ENCODE data around the gene TMPRSS6.

TMPRSS6 gene

GRCh38 chr22:37018815-37019308 is 90.7 kb downstream of the TMPRSS6 start:
- DNase-seq (ENCODE audit: low read depth): peak; percentile 39
- H3K4me3 ChIP-seq (ENCODE audit: low read length): peak overlapping the region; percentile 73
- TF ChIP-seq CTCF (conservative IDR thresholded peaks at IDR 0.05; ENCODE audit: low read length): no peak

DNA sequence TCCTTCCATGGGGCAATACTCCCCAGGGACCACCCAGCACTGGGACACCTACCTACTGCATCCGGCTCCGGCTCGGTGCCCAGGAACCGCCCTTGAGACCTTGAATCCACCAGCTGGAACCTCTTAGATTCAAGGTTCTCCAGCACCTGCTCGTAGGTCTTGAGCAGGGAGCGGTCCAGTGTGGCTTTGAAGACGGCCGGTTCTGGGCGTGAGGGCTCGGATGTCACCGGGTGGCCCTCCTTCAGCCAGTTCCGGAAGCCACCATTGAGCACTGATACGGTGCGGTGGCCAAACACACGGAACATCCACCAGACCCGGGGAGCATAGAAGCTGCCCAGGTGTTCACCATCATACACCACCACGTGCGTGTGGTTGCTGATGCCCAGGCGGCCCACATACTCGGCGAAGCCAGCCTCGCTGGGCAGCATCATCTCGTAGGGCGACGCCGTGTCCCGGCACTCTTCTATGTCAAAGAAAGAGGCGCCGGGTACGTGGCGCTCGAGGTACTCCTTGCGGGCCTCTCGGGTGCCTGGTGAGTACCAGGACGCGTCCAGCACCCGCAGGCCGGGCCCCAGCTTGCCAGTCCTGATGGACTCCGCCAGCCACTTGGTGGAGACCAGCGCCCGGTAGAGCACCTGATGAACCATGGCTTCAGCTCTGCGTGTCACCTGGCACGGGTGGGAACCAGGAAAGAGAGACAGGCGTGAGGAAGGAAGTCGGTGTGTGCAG is 91.3 kb downstream of the TMPRSS6 start:
- no peak for TF ChIP-seq CTCF (conservative IDR thresholded peaks at IDR 0.05; ENCODE audit: low read length)

DNA sequence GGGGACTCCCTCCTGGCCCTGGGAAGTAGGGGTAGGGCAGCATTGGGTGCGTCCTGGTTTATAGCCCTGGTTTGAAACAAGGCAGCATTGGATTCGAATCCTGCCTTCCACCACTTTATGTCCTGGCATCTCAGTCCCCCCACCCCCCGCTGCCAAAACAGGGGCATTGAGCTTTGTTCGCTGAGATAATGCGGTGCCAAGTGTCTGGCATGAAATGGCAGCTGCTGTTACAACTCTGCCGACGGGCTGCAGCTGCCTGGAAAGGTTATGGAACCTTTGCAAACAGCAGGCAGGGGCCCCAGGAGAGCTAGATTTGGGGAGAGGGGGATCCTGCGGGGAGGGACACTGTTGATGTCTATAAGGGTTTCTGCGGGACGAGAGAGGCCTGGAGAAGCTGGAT is 92.2 kb downstream of the TMPRSS6 start:
- no peak overlapping the region for H3K4me3 ChIP-seq (ENCODE audit: low read length)
- TF ChIP-seq CTCF (conservative IDR thresholded peaks at IDR 0.05; ENCODE audit: low read length): no peak
- DNase-seq (ENCODE audit: low read depth): no peak

More for the DNA sequence above, 91.3 kb downstream of the TMPRSS6 start:
- DNase-seq (ENCODE audit: low read depth): no peak
- peak overlapping the region; percentile 73 for H3K4me3 ChIP-seq (ENCODE audit: low read length)

- no peak for DNase-seq (ENCODE audit: low read depth)
- no peak for TF ChIP-seq CTCF (conservative IDR thresholded peaks at IDR 0.05; ENCODE audit: low read length)
- H3K4me3 ChIP-seq (ENCODE audit: low read length): no peak overlapping the region
These were observed 93.2 kb downstream of the TMPRSS6 start for GRCh38 chr22:37016134-37016910.

DNA sequence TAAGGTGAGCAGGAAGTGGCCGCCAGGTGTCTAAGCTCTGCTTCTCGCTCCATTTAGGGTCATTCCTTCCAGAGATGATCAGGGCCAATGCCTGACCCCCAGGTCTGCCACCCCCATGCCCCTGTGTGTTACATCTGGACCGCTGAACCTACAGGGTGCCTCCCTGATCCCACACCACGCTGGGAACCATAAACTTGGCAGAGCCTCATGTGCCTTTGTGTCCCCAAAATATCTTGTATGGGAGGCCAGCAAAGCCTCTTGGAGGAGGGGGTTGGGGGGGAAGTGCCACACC is 94.0 kb downstream of the TMPRSS6 start:
- H3K4me3 ChIP-seq (ENCODE audit: low read length): no peak overlapping the region
- DNase-seq (ENCODE audit: low read depth): no peak
- TF ChIP-seq CTCF (conservative IDR thresholded peaks at IDR 0.05; ENCODE audit: low read length): no peak
